NCI-H1694 treated with DMSO at 0.1 percent for 48 hours (cell line): Measurements from ENCODE around the gene ATP8A2.

Experiments
- DNase-seq: peaks from one replicate; lab custom pipeline; 2025; lab: John Stamatoyannopoulos, UW

The ATP8A2 gene

DNA sequence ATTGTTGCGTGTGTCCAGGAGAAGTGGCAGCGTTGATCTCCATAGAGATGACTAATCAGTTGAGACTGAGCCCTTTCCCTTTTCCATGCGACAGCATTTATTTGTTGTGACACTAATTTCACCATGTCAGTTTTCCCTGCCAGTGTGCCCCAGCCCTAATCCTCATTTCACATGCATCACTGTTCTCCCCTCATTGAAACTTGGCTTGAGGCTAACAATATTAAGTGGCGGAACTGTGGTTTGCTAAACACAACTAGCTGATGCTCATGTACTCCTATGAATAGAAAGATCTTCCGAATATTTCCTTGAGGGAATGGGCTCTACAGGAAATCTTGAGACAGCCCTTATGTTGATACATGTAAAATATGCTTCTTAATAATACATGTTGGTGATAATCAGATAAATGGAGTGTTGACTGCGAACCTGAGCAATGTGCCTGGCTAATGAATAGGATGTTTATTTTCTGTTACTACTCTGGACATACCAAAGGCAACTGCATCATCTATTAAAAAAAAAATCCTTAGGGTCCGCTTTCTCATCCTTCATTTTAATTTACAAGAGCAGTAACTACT is 258.6 kb downstream of the ATP8A2 start:
- DNase-seq = peak; percentile 33

DNA sequence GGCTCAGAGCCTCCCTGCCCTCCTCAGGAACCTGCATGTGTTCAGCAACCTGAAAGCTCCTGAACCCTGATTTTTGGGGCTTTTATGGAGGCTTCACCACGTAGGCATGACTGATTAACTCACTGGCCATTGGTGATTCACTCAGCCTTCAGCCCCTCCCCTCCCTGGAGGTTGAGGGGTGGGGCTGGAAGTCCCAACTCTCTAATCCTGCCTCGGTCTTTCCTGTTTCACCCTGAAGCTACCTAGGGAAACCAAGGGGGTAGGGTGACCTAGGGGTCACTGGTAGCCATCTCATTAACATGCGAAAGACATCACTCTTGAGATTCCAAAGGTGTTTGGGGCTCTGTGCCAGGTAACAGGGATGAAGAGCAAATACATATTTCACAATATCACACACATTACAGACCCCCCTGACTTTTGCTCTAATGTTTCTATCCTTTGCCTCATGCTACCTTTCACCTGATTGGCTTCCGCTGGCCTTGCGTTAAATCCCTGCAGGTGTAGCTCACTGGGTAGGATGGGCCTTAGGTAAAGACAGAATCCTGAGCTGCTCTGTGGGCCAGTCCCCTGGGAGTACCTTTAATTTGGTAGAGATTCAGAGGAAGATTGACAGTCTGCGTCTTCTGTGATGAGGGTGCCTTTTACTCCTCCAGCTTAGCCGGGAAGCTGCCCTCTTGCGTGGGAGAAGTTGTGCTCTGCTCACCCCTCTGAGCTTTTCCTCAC is 260.6 kb downstream of the ATP8A2 start:
- DNase-seq = no peak

DNA sequence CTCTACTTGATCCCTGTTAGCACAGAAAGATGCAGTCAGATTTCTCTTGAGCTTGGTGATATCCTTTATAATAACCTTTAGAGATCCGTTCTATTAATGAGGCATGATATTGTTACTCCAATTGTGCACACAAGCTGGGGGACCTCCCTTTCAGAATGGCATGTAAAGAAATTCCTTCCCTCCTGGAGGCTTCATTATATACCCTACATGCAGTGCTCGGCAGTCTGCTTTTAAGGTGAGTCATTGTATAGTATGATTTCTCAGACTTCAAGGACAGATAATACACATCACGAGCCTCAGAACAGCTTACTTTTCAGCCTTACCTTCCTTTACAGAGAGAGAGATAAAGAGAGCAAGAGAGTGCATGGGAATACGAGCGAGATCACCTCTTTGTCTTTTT is 261.3 kb downstream of the ATP8A2 start:
- no peak for DNase-seq

- DNase-seq = no peak
These were observed 273.9 kb downstream of the ATP8A2 start for GRCh38 chr13:25645681-25646080.

- no peak for DNase-seq
These were observed 277.3 kb downstream of the ATP8A2 start for GRCh38 chr13:25649001-25649633.

- no peak for DNase-seq
These were observed 281.0 kb downstream of the ATP8A2 start for GRCh38 chr13:25652764-25653163.

DNA sequence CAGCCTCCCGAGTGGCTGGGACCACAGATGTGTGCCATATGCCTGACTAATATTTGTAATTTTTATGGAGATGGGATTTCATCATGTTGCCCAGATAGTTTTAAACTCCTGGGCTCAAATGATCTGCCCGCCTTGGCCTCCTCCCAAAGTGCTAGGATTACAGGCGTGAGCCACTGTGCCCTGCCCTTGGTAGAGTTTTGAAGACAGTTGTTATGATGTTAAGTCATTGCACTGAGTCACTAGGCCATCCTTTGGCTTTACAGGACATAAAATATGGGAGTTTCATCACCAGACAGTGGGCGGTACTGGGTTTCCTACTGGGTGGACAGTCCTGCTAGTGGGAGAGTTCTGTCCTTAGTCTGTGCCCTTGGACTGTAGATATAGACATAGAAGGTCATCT is 282.5 kb downstream of the ATP8A2 start:
- no peak for DNase-seq

- peak; percentile 28 for DNase-seq
These were observed 285.4 kb downstream of the ATP8A2 start for GRCh38 chr13:25657157-25657556.

DNA sequence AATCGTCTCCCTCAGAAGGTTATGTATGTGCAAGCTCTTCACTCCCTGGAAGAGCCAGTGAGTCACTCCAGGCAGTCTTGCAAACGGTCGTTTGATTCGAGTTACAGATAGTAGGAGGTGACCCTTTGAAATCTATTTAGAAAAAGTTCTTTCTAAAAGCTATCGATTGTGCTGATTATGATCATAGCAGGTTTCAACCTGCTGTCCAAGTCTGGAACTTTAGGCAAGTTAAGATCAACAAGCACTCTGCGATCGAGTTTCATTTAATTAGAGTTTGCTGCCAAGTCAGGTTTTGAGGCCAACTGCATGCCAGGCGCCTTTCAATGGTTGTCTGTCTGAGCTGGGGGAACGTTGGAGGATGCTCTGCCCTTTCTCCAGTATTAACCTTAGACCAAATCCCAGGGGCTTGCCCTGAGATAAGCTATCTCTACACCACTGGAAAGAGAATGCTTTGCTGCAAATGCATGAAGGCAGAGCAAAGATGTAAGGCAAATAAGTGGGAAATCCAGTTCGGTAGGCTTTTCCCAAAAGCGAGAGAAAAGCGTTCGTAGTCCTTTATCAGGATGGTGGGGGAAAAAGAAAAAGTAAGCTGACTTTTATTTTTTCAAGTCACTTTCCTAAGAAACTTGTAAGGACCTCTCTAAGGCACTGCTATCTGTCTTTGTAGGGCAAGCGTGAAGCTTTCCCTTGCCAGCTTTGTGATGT is 287.5 kb downstream of the ATP8A2 start:
- peak; percentile 46 for DNase-seq

GRCh38 chr13:25660996-25661395 is 289.2 kb downstream of the ATP8A2 start:
- no peak for DNase-seq

GRCh38 chr13:25662516-25662915 is 290.7 kb downstream of the ATP8A2 start:
- no peak for DNase-seq

- no peak for DNase-seq
These were observed 296.6 kb downstream of the ATP8A2 start for GRCh38 chr13:25668345-25668744.

- DNase-seq = no peak
These were observed 301.9 kb downstream of the ATP8A2 start for GRCh38 chr13:25673711-25674110.

- DNase-seq = no peak
These were observed 302.6 kb downstream of the ATP8A2 start for GRCh38 chr13:25674371-25674770.

DNA sequence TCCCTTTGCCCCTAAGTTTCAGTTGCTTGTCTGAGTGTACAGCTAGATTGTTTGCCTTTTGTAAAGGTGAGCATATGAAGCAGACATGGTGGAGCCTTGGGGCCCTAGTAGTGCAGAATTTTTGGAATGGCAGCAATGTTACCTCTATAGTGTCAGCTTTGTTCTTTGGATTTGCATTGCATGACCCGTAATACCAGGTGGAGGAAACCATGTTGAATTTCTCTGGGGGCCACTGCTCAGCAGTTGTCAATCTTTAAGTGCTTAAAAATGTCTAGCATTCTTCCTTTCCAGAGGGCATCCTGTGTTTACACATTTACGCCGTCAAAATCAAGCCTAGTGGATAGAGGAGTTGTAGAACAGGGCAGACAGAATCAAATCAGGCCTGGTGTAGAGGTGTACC is 303.3 kb downstream of the ATP8A2 start:
- no peak for DNase-seq

DNA sequence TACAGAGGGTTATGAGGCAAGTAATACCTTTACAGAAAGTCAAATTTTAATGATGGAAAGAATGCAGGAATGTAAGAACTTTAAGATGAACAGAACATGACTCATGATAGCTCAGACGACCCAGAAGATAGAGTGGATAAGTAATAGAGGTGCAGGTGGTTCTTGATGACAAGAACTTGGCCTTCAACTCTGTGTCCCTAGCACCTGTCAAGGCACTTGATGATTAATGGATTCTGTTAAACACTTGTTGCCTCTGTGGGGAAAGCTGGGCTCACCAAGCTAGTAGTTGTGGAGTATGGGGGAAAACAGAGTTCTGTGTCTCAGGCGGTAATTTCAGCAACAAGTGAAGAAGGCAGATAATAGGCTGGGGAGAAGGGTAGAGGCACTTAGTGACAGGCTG is 306.2 kb downstream of the ATP8A2 start:
- no peak for DNase-seq

GRCh38 chr13:25678398-25678797 is 306.6 kb downstream of the ATP8A2 start:
- DNase-seq = peak; percentile 6

- DNase-seq = no peak
These were observed 307.4 kb downstream of the ATP8A2 start for GRCh38 chr13:25679159-25679558.

- no peak for DNase-seq
These were observed 308.2 kb downstream of the ATP8A2 start for GRCh38 chr13:25679936-25680335.

DNA sequence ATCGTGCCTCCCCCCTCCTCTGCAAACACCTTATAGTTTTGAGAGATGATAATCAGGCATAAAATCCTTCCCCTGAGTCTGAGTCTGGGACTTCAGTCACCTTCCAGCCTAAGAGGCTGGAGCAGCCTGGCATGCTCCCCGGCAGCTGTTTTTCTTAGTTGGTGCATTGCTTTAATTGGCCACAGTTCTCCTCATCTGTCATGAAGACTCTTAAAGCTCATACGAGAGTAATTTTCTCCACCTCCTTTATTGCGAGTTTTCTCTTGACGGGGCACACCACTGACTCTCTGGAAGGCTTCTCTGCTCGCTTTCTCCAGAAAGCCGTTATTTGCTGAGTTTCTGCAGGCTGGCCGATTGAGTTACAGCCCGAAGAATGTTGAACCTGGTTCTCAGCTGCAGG is 310.5 kb downstream of the ATP8A2 start:
- DNase-seq = no peak

GRCh38 chr13:25683056-25683455 is 311.3 kb downstream of the ATP8A2 start:
- no peak for DNase-seq

DNA sequence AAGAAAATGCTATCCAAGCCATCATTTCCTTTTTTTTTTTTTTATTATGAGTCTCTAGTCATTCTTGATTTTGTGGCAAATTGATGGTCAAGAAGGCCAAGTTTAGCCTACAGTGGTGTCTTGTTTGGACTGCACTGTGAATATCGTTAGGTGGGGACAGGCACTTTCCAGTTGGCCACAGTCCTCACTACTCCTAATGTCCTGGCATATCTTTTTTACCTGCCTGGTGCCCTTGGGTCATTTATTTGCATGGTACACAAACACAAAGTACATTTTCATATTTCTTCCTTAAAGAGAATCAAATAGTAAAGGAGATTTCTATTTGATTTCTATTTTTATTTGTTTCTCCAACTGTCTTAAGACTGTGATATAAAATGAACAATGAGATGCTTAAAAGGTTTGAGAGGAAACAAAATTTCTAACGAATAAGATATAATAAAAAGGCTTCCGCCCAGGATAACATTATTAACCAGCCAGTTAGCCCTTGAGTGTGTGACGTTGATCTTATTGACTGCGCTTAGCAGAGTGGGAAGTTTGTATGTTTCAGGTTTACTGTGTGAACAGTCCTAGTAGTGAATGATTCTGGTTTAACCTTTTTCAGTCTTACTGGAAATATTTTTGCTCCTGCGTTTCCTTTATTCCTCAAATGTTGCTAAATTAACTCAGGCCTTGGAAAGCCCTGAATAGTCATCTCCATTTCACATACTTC is 312.0 kb downstream of the ATP8A2 start:
- no peak for DNase-seq
